GM19023 (cell line): ENCODE measurements around the gene ARHGEF39.

ENCODE experiments used
- ATAC-seq: cut with Tn5 transposase; IDR thresholded peaks from one replicate; pipeline ENCODE4 v1.9.1; 2021; ENCODE audit warnings: mild to moderate bottlenecking, moderate library complexity; ENCODE audit not compliant: unreplicated experiment

The ARHGEF39 gene

DNA sequence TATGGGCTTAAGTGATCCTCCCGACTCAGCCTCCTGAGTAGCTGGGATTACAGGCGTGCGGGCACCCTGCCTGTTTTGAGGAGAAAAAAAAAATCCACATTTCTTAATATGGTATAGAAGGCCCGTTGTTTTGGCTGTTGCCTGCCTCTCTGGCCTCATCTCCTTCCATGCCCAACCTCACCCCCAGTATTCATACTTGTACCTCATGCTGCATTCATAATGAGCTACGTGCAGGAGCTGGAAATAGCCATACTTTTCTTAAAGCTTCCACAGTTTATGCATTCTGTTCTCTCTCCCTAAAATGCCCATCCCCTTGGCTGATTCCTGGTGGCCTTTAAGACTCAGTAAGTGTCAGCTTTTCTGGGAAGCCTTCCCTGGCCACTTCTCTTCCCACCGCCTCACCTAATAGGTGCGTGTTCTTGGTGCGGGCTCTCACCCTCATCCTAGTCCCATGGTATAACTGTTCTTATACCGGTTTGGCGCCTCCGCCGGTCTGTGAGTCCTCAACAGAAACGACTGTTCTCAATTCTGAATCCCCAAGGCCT, 26.8 kb upstream of the ARHGEF39 start:
- no peak for ATAC-seq

DNA sequence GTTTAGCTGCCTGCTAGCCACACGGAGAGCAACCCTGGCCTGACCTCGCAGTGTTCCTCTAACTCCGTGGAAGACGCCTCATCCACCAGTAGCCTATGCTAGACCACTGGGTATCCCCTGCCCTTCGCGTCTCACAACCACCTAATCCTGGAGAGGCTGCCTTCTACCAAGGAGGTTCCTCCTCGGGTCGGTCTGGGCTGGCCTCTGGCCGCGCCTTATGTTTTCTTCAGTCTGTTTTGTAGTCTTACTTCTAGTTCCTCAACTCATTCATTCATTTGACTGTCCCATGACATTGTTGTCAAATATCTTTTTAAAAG, 26.3 kb upstream of the ARHGEF39 start:
- no peak for ATAC-seq

DNA sequence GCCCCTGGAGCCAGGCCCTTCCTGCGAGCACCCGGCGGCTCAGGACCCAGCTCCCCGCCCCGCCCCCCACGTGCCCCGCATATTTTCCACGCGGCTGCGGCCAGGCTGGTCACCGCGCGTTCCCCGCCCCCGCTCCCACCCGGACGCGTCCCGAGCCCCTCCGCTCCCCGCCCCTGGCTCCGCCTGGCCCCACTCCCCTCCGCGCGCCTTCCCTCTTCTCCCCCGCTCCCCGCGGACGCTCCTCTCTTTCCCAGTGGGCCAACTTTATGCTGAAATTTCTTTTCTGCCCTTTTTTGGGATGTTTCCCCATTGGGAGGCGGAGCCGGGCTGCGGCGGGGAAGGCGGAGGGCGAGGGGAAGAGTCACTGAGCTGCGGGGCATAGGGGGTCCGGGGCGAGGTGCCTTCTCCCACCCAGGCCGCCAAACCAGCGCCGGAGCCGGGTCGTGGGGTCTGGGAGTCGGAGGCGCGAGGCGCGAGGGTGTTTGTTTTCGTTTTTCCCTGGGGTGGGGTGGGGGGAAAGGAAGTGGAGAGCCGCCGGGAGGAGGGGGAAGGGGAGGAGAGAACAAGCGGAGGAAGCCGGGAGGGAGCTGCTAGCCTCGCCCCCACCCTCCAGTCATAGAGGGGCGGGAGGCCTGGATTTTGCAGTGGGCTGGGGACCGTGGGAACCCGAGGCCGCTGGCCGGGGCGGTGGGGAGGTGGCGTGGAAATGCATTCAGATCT, 25.8 kb upstream of the ARHGEF39 start:
- ATAC-seq, result no peak

DNA sequence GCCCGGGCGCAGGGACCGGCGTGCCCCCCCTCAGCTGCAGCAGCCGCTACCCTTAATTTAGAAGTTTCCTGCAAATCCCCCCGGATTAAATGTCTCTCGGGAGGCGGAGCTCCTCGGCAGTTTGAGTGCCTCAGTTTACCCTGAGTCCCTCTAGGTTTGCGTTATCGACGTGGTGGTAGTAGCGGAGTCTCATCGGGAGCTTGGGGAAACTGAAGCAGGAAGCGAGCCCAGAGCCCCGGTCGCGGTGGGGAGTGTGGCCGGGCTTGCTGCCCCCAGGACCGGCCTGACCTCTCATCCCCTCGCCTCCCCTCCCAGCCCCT, 25.3 kb upstream of the ARHGEF39 start:
- no peak for ATAC-seq

DNA sequence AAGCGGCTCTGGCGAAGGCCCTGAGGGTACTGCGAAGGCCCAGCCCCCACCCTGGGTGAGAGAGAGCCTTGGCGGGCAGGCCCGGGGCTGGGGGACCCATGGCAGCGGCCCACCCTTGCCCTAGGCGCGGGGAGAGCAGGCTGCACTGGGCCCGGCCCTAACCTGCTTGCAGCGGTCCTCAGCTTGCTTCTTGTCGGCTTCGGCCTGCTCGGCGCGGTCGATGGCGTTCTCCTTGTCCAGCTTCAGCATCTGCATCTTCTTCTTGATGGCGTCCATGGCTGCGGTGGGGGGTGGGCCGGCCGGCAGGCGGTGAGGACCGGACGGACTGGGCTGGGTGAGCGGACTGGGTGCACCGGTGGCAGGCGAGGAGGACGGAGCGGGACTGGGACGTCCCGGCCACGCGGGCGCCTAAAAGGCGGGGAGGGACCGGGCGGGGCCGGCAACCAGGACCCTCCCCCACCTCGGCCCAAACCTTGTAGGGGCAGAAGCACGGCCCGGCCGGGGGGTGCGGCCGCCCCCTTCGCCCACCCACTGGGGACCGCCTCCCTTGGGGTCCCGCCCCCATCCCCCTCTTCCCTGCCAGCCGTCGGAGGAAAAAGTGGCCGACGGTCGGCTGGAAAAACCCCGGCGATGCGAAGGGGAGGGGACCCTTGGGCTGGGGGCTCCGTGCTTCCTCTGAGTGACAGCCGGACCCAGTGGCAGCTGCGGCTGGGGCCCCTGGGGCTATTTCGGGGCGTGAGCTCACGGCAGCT, 24.7 kb upstream of the ARHGEF39 start, which contains the start of gene TPM2:
TSS of gene TPM2 (minus strand) at position 384 of the 752 bp plus-strand sequence. CDS start at position 276, 108 bp downstream.
- no peak for ATAC-seq

DNA sequence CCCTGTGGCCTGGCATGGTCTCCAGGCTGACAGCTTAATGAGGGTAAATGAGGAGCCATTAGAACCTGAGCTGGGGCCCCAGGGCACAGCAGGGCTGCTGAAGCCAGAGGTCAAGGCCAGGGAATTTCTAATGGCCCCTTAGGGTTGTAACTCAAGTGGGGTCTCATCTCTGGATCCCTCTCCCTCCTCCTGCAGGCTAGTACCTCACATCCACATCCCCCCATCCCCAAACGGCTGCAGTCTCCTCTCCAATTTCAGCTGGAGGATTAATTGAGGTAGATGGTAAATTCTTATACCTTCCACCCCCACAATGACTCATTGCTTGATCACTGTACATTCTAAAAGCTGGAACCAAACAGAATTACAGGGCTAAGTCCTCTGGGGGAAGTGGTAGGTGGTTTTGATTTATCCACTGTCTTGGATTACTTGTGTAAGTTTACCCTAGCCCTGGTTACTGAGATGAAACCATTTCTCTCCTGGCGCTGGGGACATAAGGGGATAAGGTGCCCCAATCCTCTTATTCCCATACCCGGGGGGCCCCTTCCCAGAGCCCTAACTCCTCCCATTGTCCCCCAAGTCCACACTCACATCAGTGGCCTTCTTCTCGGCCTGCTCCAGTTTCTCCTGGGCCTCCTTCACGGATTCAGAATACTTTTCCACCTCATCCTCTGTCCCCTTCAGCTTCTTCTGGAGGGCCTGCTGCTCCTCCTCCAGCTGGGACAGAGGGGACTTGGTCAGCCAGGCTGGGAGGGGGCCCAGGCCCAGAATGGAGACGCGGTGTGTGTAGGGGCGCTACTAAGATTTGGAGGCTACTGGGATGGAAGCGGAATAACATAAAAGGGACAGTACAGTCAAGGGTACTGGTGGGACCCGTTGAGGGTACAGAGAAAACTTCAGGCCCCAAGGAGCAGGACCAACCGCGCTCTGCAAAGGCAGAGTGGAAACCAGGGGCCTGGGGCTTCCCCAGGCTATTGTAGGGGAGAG, 23.9 kb upstream of the ARHGEF39 start:
- ATAC-seq, result no peak

DNA sequence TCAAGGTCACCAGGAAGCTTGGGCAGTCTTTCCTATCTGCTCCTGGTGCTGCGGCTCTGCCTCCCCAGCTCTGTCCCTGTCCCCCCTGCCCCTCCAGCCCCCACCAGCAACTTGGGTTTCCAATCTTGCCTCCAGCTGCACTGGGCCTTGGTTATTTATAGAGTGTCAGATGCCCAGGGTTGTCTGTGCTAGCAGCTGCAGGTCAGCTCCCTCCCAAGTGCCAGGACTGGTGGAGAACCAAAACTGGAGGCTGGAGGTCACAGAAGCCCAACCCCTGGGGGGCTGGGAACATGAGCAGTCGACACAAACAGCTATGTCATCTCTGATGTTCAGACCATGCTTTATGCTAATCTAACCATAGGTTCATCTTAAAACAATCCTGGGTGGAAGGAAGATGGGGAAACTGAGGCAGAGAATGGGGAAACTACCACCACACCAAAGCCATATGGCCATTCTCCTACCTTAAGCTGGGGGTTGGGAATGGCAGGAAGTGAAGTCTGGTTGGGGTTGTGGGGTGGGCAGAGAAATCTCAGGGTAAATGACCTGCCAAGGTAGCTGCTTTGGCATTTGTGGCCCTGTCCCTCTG, 23.1 kb upstream of the ARHGEF39 start:
- ATAC-seq, result no peak

DNA sequence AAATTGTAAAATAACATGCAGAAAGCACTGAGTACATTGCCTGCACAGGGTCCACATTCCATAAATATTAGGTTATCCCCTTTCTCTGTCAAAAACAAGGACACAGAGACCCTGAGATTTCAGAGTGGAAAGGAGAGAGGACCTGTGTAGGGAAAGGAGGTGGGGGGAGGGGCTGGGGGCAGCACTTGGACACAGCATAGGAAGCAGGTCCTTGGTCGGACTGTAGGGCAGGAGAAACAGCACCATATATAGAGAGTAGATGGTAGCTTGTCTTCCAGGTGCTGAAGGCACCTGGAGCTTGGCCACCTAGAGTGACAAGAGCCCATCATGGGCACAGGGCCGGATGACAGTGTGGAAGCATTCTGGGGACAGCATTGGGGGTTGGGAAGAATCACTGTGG, 22.3 kb upstream of the ARHGEF39 start:
- no peak for ATAC-seq

DNA sequence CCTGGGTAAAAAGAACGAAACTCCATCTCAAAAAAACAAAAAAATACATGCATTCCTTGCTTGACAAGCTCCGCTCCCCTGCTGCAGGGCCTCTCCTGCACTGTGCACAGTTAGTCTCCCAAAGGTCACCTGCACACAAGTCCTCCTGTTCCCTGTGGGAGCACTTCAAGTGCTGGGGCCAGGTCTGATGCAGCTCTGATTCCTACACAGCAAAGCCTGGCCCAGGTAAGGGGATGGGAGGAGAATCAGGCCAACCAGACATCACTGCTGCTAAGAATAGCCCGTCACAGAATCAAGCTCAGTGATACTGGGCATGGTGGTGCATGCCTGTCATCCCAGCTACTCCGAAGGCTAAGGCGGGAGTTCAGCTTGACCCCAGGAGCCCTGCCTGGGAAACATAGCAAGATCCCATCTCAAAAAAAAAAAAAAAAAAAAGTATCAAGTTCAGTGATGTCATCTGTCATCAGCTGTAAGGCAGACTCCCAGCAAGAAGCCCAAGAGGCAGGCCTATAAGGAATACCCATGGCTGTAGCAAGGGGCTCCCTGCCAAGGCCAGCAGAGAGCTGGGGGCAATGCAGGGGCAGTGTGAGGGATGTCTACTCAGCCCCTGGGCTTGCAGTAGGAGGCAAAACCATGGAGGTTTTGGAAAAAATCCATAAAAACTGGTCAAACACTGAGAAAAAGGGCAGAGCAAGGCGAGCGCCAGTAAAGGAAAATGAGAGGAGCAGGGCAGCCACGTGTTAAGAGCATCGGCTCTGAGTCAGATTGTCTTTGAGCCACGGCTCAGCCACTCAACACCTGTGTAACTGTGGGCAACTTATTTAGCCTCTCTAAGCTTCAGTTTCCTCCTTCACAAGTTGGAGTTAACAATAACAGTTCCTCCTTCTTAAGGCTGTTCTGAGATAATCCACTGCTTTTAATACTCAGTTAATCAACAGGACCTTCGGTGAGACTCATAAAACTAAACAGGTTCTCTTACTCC, 21.5 kb upstream of the ARHGEF39 start:
- ATAC-seq, result no peak

DNA sequence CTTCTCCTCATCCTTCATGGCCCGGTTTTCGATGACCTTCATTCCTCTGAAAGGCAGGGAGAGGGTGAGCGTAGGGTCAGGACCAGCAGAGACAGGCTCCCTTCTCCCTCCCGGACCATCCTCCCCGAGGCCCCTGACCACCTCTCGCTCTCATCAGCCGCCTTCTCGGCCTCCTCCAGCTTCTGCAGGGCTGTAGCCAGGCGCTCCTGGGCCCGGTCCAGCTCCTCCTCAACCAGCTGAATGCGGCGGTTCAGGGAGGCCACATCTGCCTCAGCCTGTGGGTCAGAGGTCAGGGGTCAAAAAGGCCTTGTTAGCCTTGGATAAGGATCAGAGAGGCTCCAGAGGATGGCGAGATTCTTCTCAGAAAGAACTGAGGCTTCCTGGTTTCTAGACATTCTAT, 20.5 kb upstream of the ARHGEF39 start:
- no peak for ATAC-seq

DNA sequence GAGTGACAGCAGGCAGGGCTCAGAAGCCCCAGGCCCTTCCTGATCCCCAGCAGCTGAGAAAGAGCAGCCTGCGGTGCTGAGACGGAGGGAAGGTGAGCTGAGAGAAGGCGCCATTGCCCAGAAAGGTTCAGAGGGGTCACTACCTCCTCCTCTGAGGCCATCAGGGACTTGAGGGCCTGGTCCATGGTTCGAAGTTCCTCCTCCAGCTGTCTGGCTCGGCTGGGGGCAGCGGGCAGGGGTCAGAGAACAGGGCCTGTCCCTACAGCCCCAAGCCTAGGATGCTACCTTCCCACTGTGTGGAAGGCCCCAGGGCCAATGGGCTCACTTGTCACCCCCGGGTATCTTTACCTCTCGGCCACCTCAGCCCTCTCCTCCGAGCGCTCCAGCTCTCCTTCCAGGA, 19.9 kb upstream of the ARHGEF39 start:
- no peak for ATAC-seq

DNA sequence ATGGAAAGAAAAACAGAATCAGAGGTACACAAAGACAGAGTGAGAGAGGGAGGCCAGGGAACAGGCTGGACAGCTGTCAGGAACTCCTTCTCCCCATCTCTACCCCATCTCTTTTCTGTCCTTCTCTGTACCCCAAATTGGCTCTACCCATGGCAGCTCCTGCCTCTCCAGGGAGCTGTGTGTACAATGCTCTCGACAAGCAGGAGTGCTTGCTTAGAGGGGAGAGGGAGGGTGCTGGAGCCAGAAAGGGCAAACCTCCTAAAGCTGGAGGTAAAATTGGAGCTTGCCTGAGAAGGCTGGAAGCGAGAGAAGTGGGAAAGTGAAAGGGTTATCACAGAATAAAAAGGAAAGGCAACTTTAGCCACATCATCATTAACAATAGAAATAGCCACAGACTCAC, 18.3 kb upstream of the ARHGEF39 start:
- no peak for ATAC-seq

DNA sequence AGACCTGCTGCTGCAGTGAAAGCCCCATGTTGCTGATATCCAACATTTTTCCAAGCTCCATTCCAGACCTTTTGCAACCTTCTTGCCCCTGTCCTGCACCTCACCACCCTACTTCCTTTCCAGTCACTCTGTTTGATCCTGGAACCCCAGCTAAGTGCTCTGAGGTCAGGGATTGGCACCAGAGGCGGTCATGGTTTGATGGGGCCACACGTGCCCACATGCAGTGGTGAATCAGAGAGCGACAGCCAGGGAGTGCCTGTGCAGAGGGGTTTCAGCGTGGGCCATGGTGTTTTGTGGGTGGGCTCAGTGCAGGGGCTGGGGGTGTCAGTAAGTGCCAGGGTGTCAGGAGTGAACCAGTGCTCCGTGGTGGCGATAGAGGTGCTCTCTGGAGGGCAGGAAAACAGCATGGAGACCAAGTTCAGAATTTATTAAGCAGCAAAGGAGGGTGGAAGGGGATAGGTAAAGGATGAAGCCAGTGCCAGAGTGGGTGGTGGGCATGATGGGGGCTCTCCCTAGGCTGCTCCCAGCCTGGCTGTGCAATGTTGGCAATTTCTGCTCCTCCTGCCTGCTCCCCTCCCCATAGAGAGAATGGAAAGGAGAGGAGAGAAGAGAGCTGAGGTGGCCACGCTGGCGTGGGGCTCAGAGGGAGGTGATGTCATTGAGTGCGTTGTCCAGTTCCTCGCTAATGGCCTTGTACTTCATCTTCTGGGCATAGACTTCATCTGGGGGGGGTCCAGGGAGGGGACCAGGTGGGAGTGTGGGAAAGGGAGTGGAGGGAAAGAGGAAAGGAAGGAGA, 17.7 kb upstream of the ARHGEF39 start:
- no peak for ATAC-seq

DNA sequence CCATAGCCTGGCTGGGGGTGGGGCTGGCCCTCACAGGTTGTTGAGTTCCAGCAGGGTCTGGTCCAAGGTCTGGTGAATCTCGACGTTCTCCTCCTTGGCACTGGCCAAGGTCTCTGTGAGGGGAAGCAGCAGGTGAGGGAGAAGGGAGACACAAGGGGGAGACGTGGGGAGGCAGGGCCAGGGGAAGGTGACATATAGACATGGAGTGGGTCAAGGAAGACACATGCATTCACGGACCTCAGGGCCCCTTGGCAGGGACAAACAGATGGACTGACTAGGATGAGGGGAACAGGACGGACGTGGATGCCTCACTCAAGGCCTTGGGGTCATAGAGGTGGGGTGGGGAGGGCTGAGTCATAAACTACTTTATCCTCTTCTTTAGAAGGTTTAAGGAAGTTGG, 17.1 kb upstream of the ARHGEF39 start:
- ATAC-seq, result no peak

DNA sequence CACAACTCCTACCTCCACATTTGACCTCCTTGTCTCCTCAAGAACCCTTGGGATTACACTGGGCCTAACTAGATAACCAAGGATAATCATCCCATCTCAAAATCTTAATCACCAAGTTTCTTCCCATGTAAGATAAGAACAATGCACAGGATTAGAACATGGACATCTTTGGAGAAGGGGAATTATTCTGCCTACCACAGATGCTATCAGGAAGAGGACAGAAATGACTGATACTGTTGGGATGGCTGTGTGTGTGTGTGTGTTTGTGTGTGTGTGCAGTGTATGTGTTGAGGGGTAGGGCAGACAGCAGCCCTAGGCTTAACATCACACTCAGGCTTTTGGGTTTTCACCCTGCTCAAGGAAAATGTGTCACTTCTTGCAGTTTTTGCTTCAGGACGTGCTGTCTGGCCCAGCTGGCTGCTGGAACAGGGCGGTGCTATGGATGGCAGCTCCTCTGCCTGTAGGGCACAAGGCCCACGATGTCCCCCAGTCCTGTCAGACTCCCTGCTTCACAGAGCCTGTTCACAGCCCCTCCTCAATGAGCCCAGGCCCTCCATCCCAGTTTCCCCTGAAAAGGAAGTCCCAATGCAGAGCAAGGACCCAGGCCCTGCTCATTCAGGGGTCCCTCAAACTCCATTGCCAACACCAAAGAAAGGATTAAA, 16.5 kb upstream of the ARHGEF39 start:
- no peak for ATAC-seq

DNA sequence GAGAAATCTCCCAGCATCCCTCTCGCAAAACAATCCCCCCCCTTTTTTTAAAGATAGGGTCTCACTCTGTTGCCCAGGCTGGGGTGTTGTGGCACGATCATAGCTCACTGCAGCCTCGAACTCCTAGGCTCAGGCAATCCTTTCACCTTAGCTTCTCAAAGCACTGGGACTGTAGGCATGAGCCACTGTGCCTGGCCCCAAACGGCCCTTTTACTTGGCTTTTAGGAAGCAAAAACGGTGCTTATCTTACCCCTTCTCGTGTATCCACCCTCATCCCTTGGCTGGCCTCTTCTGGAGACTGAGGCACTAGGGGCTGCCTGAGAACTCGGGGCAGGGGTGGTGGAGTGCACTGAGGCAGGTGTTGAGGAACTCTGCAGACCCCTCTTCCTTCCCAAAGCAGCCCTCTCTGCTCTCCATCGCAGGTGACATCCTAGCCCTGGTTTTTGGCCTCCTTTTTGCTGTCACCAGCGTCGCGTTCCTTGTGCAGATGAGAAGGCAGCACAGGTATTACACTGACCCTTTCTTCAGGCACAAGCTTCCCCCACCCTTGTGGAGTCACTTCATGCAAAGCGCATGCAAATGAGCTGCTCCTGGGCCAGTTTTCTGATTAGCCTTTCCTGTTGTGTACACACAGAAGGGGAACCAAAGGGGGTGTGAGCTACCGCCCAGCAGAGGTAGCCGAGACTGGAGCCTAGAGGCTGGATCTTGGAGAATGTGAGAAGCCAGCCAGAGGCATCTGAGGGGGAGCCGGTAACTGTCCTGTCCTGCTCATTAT, 15.5 kb upstream of the ARHGEF39 start:
- ATAC-seq, result peak; percentile 71

DNA sequence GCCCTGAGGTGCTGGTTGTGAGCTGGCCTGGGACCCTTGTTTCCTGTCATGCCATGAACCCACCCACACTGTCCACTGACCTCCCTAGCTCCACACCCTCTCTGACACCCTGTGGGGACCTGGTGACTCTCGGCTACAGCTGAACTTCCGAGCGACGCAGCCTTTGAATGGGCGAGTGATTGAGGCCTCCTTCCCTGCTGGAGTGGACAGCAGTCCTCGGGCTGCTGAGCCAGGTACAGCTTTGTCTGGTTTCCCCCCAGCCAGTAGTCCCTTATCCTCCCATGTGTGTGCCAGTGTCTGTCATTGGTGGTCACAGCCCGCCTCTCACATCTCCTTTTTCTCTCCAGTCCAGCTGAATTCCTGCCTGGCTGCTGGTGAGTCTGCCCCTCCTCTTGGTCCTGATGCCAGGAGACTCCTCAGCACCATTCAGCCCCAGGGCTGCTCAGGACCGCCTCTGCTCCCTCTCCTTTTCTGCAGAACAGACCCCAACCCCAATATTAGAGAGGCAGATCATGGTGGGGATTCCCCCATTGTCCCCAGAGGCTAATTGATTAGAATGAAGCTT, 14.9 kb upstream of the ARHGEF39 start:
- no peak for ATAC-seq
